HG02943 (cell line): ENCODE results near the gene CILP2.

ENCODE experiments used
- ATAC-seq: cut with Tn5 transposase; IDR thresholded peaks from one replicate; pipeline ENCODE4 v1.9.1; 2021; ENCODE audit warnings: mild to moderate bottlenecking, low read depth, moderate library complexity; ENCODE audit not compliant: unreplicated experiment

The CILP2 gene

GRCh38 chr19:19527674-19528625 is 10.1 kb upstream of the CILP2 start:
- ATAC-seq: no peak

- no peak for ATAC-seq
Observed at GRCh38 chr19:19528721-19529490, 9.2 kb upstream of the CILP2 start, which contains the start of gene YJEFN3. YJEFN3 (plus strand) TSS chr19:19528911; CDS start chr19:19528933, 22 bp downstream.

GRCh38 chr19:19529783-19530422 is 8.2 kb upstream of the CILP2 start:
- ATAC-seq: no peak

GRCh38 chr19:19530423-19530804 is 7.7 kb upstream of the CILP2 start:
- no peak for ATAC-seq

GRCh38 chr19:19530889-19531288 is 7.2 kb upstream of the CILP2 start:
- no peak for ATAC-seq

- ATAC-seq: no peak
Observed at GRCh38 chr19:19531951-19532805, 5.9 kb upstream of the CILP2 start.

- no peak for ATAC-seq
Observed at GRCh38 chr19:19532806-19533701, 5.0 kb upstream of the CILP2 start.

- ATAC-seq: no peak
Observed at GRCh38 chr19:19533841-19534240, 4.2 kb upstream of the CILP2 start.

- ATAC-seq: no peak
Observed at GRCh38 chr19:19534556-19535265, 3.4 kb upstream of the CILP2 start.

- ATAC-seq: no peak
Observed at GRCh38 chr19:19535311-19536191, 2.5 kb upstream of the CILP2 start.

GRCh38 chr19:19537075-19538048 is 703 bp upstream of the CILP2 start:
- no peak for ATAC-seq

GRCh38 chr19:19538785-19539166 is 711 bp downstream of the CILP2 start:
- ATAC-seq: no peak

GRCh38 chr19:19539698-19540063 is 1.6 kb downstream of the CILP2 start:
- no peak for ATAC-seq

GRCh38 chr19:19540064-19540714 is 2.1 kb downstream of the CILP2 start:
- ATAC-seq: no peak

- no peak for ATAC-seq
Observed at GRCh38 chr19:19540715-19541515, 2.9 kb downstream of the CILP2 start.
